Heart left ventricle (tissue), 13 donors: Measurements from ENCODE around the gene TNFAIP8L3.

Experiments
- POLR2A ChIP-seq, 2 donors: fragments of 450-650 bp; IDR thresholded peaks; one replicate each; pipeline ENCODE4 v1.6.1; 2017; ENCODE audit warnings: antibody characterized with exemption in 2 of 2, mild to moderate bottlenecking in 2 of 2, moderate library complexity in 2 of 2
- TF ChIP-seq, protein P1 (sequence below), 12 donors: fragments of 200-600 bp; sonication (generic) in 4 of 12; IDR thresholded peaks; one replicate each; pipeline versions ENCODE4 v1.5.0 to v1.8.0; 2018 to 2022; ENCODE audit warnings: antibody characterized with exemption in 12 of 12, mild to moderate bottlenecking in 5 of 12
- donor health status: ischemic (EF 13 %, LVEDD 7.1; RV severe dilation, severe dysfunction).
- donor health status: DM: no; HTN: yes; CAD: no.
- donor health status: DM: no; HTN: no; CAD: no.
- donor health status: ischemic (EF 25% LVEDD 6.9; RV normal size, moderate dysfunction).
- donor health status: ischemic (EF 25% LVEDD 5.7; RV mildly dilated, moderate dysfunction).
- donor health status: ischemic (EF 35%, LVEDD 5.7; RV mildly dilated, moderate dysfunction).
- donor health status: nonischemic (EF 11% LVEDD 7.7; RV severe dilation, severe dysfunction).
- donor health status: DM: yes; HTN: yes; CAD: no.
- donor health status: PGD.
- donor health status: ischemic (EF 29% LVEDD 5.4; RV normal size, mild dysfunction).
- donor health status: nonischemic (EF 23%, LVEDD 6.1; RV moderate dilation, normal function).

GRCh38 chr15:51016615-51017014 is 78.1 kb downstream of the TNFAIP8L3 start:
- TF ChIP-seq, protein P1, sequence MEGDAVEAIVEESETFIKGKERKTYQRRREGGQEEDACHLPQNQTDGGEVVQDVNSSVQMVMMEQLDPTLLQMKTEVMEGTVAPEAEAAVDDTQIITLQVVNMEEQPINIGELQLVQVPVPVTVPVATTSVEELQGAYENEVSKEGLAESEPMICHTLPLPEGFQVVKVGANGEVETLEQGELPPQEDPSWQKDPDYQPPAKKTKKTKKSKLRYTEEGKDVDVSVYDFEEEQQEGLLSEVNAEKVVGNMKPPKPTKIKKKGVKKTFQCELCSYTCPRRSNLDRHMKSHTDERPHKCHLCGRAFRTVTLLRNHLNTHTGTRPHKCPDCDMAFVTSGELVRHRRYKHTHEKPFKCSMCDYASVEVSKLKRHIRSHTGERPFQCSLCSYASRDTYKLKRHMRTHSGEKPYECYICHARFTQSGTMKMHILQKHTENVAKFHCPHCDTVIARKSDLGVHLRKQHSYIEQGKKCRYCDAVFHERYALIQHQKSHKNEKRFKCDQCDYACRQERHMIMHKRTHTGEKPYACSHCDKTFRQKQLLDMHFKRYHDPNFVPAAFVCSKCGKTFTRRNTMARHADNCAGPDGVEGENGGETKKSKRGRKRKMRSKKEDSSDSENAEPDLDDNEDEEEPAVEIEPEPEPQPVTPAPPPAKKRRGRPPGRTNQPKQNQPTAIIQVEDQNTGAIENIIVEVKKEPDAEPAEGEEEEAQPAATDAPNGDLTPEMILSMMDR (IDR thresholded peaks at IDR 0.05) = no peak
- TF ChIP-seq POLR2A (IDR thresholded peaks at IDR 0.05) = no peak
